ENCODE data around the gene BTBD10.

The BTBD10 gene

DNA sequence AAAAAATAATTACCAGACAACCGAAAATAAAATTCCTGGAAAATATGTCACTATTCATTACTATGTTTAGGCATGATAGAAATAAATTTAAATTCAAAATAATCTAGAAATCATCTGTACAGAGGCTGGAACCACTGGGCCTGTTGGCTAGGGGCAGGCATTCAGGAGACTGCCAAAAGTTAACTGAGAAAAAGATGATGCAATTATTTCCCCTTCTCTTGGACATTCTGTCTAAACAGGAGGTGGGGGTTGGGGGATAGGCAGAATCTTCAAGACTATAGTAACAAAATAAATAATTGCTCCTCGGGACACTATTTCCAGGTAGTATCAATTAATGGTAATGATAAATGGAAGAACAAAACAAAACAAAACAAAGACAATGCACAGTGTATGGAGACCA, 14.1 kb downstream of the BTBD10 start:
- Histone ChIP-seq H3K4me3 (ENCODE audit: insufficient read depth, low read length, poor library complexity, severe bottlenecking) (no peak overlapping the region), H3K9me3 (ENCODE audit: insufficient read depth, low read length) (no peaks in the 10 kb centered on the region), H3K27ac (ENCODE audit: low read depth, low read length) (no peak overlapping the region), H3K36me3 (ENCODE audit: low read length) (peaks cover 4% of the 10 kb centered on the region; the same call in 1 of the 2 replicates), H2AFZ (ENCODE audit: low read depth, low read length, severe bottlenecking) (no peak overlapping the region), H3K4me2 (ENCODE audit: low read depth, low read length, poor library complexity, severe bottlenecking) (no peak overlapping the region), H3K27me3 (ENCODE audit: low read length) (no peaks in the 10 kb centered on the region), H3K9me2 (replicated peaks; ENCODE audit: insufficient read depth, low read length) (no peaks in the 10 kb centered on the region), H3F3A (ENCODE audit: insufficient read depth) (0 out of 2 replicates have a peak, but pooled peaks cover 3% of the 10 kb centered on the region), H3K79me2 (ENCODE audit: insufficient read depth, low read length) (peaks cover 90% of the 10 kb centered on the region), H3K9ac (ENCODE audit: low read length) (no peak overlapping the region), H4K20me1 (ENCODE audit: low read depth, low read length) (peaks cover 22% of the 10 kb centered on the region)
- TF ChIP-seq, protein P1, sequence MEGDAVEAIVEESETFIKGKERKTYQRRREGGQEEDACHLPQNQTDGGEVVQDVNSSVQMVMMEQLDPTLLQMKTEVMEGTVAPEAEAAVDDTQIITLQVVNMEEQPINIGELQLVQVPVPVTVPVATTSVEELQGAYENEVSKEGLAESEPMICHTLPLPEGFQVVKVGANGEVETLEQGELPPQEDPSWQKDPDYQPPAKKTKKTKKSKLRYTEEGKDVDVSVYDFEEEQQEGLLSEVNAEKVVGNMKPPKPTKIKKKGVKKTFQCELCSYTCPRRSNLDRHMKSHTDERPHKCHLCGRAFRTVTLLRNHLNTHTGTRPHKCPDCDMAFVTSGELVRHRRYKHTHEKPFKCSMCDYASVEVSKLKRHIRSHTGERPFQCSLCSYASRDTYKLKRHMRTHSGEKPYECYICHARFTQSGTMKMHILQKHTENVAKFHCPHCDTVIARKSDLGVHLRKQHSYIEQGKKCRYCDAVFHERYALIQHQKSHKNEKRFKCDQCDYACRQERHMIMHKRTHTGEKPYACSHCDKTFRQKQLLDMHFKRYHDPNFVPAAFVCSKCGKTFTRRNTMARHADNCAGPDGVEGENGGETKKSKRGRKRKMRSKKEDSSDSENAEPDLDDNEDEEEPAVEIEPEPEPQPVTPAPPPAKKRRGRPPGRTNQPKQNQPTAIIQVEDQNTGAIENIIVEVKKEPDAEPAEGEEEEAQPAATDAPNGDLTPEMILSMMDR (IDR thresholded peaks at IDR 0.05; ENCODE audit: insufficient read depth, low read length, poor library complexity, severe bottlenecking): no peak
- no peak for TF ChIP-seq EZH2phosphoT487 (conservative IDR thresholded peaks at IDR 0.05; ENCODE audit: low read length)

DNA sequence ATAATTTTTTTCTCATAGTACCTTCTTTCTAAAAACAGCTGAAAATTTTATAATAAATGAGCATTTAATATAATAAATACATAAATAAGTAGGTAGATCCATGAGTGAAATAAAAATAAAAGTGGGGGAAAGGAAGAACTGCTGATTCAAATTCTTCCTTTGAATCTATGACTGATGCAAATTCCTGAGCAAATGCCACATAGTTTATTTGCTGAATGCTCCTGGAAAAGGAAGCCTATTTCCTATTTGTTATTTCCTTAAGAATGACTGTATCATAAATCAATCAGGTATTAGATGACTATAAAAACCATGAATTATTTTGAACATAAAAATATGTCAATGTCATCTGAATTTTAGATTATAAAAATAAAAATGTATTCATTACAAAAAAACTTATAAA, 16.6 kb downstream of the BTBD10 start:
- TF ChIP-seq, protein P1 (IDR thresholded peaks at IDR 0.05; ENCODE audit: insufficient read depth, low read length, poor library complexity, severe bottlenecking): no peak
- TF ChIP-seq EZH2phosphoT487 (conservative IDR thresholded peaks at IDR 0.05; ENCODE audit: low read length): no peak
- H2AFZ ChIP-seq (ENCODE audit: low read depth, low read length, severe bottlenecking): no peak overlapping the region
- peaks cover 5% of the 10 kb centered on the region; the same call in 1 of the 2 replicates for H3K36me3 ChIP-seq (ENCODE audit: low read length)
- no peak overlapping the region for H3K9ac ChIP-seq (ENCODE audit: low read length)
- H3K9me3 ChIP-seq (ENCODE audit: insufficient read depth, low read length): no peaks in the 10 kb centered on the region
- no peaks in the 10 kb centered on the region for H3K27me3 ChIP-seq (ENCODE audit: low read length)
- peaks cover 15% of the 10 kb centered on the region; the same call in 1 of the 2 replicates for H4K20me1 ChIP-seq (ENCODE audit: low read depth, low read length)
- H3K27ac ChIP-seq (ENCODE audit: low read depth, low read length): no peak overlapping the region
- no peak overlapping the region for H3K4me2 ChIP-seq (ENCODE audit: low read depth, low read length, poor library complexity, severe bottlenecking)
- no peak overlapping the region for H3K4me3 ChIP-seq (ENCODE audit: insufficient read depth, low read length, poor library complexity, severe bottlenecking)
- 0 out of 2 replicates have a peak, but pooled peaks cover 3% of the 10 kb centered on the region for H3F3A ChIP-seq (ENCODE audit: insufficient read depth)
- H3K9me2 ChIP-seq (replicated peaks; ENCODE audit: insufficient read depth, low read length): no peaks in the 10 kb centered on the region
- H3K79me2 ChIP-seq (ENCODE audit: insufficient read depth, low read length): peaks cover 89% of the 10 kb centered on the region

- Histone ChIP-seq H3K79me2 (ENCODE audit: insufficient read depth, low read length) (peaks cover 80% of the 10 kb centered on the region), H3K27ac (ENCODE audit: low read depth, low read length) (no peak overlapping the region), H4K20me1 (ENCODE audit: low read depth, low read length) (peaks cover 15% of the 10 kb centered on the region; the same call in 1 of the 2 replicates)
Observed at GRCh38 chr11:13445588-13445987, 17.4 kb downstream of the BTBD10 start.

More at GRCh38 chr11:13445588-13445987, 17.4 kb downstream of the BTBD10 start:
- Histone ChIP-seq H3K9me2 (replicated peaks; ENCODE audit: insufficient read depth, low read length) (no peaks in the 10 kb centered on the region), H3K4me2 (ENCODE audit: low read depth, low read length, poor library complexity, severe bottlenecking) (no peak overlapping the region), H3K4me3 (ENCODE audit: insufficient read depth, low read length, poor library complexity, severe bottlenecking) (no peak overlapping the region), H3K27me3 (ENCODE audit: low read length) (no peaks in the 10 kb centered on the region), H3K9ac (ENCODE audit: low read length) (no peak overlapping the region), H3K36me3 (ENCODE audit: low read length) (peaks cover 5% of the 10 kb centered on the region; the same call in 1 of the 2 replicates), H3F3A (ENCODE audit: insufficient read depth) (0 out of 2 replicates have a peak, but pooled peaks cover 3% of the 10 kb centered on the region), H2AFZ (ENCODE audit: low read depth, low read length, severe bottlenecking) (no peak overlapping the region), H3K9me3 (ENCODE audit: insufficient read depth, low read length) (no peaks in the 10 kb centered on the region)
- TF ChIP-seq, protein P1 (IDR thresholded peaks at IDR 0.05; ENCODE audit: insufficient read depth, low read length, poor library complexity, severe bottlenecking): no peak
- no peak for TF ChIP-seq EZH2phosphoT487 (conservative IDR thresholded peaks at IDR 0.05; ENCODE audit: low read length)
